Omental fat pad (tissue), 4 donors: ENCODE measurements around the gene B4GALT1. TPM values are rescaled to one million over a fixed set of nuclear protein-coding genes. Genes with fewer than 3 reads are reported as not detected.
"Not testable (repeated sequence)": the region's sequence is repeated elsewhere in the genome, so short reads cannot be mapped to it uniquely, and the experiment has no call there.

Source experiments
- ATAC-seq: fragments of 150-250 bp; one replicate; pipeline ENCODE4 v1.9.1; 2016; ENCODE audit warnings: mild to moderate bottlenecking, moderate library complexity; ENCODE audit not compliant: low FRiP score
- DNase-seq: peaks from one replicate; pipeline ENCODE4 v3.0.0-alpha.2; 2019; ENCODE audit warnings: low spot score
- total RNA-seq, 4 donors: library from RNA; depleted of rRNA; stranded (reverse); fragments of >200 nt; gene quantifications; one replicate each; pipeline ENCODE4 v1.1.0, GENCODE V29; 2016
- TF ChIP-seq, protein P1 (sequence below), 3 donors: fragments of 450-650 bp; IDR thresholded peaks; one replicate each; pipeline ENCODE4 v1.5.1; 2016 to 2017; ENCODE audit warnings: antibody characterized with exemption in 3 of 3, mild to moderate bottlenecking in 3 of 3, moderate library complexity in 2 of 3

The B4GALT1 gene
- total RNA-seq, 4 donors from 2014 or later = 52.5 to 113 (median 72.1) TPM

- no peak for ATAC-seq
- DNase-seq = no peak
- TF ChIP-seq, protein P1, sequence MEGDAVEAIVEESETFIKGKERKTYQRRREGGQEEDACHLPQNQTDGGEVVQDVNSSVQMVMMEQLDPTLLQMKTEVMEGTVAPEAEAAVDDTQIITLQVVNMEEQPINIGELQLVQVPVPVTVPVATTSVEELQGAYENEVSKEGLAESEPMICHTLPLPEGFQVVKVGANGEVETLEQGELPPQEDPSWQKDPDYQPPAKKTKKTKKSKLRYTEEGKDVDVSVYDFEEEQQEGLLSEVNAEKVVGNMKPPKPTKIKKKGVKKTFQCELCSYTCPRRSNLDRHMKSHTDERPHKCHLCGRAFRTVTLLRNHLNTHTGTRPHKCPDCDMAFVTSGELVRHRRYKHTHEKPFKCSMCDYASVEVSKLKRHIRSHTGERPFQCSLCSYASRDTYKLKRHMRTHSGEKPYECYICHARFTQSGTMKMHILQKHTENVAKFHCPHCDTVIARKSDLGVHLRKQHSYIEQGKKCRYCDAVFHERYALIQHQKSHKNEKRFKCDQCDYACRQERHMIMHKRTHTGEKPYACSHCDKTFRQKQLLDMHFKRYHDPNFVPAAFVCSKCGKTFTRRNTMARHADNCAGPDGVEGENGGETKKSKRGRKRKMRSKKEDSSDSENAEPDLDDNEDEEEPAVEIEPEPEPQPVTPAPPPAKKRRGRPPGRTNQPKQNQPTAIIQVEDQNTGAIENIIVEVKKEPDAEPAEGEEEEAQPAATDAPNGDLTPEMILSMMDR (IDR thresholded peaks at IDR 0.05) = no peak
Measured at GRCh38 chr9:33161589-33162132, 5.5 kb downstream of the B4GALT1 start.

DNA sequence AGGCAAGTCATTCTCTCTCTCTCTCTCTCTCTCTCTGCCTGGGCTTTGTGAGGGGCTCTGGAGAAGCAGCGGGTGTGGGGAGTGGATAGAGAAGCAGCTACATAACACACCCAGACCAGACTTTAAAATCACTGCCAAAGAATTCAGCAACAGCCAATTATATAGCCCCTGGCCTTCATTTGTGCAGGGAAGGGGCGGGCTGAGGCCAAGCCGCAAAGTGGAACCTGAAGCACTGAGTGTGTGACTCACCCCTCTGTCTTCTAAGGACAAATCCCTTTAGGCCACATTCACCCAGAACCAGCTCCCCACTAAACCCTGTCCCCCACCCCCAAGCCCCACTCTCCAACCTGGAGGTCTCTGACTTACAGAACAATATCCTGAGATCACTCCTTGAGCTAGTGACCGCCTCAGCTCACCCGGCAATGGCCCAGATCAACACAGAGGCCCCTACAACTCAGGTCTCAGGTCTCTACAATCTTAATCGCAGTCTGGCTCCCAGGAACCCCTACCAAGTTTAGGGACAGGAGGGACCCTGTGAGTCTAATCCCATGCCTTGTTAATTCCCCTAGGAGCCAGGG, 6.0 kb downstream of the B4GALT1 start:
- DNase-seq (no peak), ATAC-seq (peak; percentile 54)
- TF ChIP-seq, protein P1 (IDR thresholded peaks at IDR 0.05) = no peak

DNA sequence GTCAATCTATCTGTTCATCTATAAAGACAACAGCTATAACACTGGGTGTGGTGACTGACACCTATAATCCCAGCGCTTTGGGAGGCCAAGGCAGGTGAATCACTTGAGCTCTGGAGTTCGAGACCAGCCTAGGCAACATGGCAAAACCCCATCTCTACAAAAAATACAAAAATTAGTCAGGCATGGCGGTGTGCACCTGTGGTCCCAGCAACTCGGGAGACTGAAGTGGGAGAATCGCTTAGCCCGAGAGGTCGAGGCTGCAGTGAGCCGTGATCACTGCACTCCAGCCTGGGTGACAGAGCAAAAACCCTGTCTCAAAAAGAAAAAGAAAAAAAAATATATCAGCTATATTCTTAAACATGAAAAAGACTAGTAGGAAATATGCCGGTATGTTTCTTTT, 6.7 kb downstream of the B4GALT1 start:
- not testable (repeated sequence) for ATAC-seq, DNase-seq

GRCh38 chr9:33159777-33160127, 7.4 kb downstream of the B4GALT1 start:
- DNase-seq = no peak
- peak; percentile 33 for ATAC-seq
- TF ChIP-seq, protein P1 (IDR thresholded peaks at IDR 0.05) = no peak

DNA sequence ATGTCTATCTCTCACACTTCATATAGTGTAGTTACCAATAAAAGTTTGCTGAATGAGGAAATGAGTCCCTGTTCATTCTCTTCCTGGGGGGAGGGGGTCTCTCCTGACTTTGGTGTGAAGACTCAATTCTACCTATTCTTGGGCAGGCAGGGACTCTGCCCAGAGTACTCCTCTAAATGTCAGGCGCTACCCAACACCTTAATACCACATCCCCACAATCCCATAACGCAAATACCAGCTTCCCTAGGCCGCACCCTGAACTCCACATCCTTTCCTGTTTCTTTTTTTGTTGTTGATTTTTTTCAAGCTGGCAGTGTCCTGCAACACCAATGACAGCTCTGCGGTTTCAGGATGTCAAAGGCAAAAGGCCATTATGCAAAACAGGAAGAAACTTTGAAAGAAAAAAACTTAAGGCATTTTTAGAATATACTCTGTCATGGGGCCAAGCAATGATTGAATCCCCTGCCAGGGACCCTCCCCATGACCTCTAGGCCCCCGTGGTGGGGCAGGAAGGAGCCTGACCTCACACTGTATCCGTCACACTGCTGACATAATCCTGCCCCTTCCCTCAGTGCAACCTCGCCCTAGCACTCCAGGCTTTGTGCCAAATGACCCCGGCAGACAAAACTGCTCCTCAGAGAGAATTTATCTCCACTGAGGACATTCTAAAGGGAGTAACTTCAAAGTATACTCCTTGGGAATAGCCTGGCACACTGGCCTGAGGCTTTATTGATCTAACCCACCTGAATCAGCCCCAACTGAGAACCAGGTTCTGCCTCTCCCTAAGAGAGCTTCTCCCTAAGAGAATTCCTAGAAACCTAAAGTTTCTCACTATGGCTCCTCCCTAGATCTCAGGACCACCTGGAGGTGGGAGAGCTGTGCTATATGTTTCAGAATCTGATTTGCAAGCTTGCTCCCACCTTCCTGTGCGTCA, 8.0 kb downstream of the B4GALT1 start:
- TF ChIP-seq, protein P1 (IDR thresholded peaks at IDR 0.05) = no peak
- ATAC-seq (peak; percentile 35), DNase-seq (peak; percentile 60)

DNA sequence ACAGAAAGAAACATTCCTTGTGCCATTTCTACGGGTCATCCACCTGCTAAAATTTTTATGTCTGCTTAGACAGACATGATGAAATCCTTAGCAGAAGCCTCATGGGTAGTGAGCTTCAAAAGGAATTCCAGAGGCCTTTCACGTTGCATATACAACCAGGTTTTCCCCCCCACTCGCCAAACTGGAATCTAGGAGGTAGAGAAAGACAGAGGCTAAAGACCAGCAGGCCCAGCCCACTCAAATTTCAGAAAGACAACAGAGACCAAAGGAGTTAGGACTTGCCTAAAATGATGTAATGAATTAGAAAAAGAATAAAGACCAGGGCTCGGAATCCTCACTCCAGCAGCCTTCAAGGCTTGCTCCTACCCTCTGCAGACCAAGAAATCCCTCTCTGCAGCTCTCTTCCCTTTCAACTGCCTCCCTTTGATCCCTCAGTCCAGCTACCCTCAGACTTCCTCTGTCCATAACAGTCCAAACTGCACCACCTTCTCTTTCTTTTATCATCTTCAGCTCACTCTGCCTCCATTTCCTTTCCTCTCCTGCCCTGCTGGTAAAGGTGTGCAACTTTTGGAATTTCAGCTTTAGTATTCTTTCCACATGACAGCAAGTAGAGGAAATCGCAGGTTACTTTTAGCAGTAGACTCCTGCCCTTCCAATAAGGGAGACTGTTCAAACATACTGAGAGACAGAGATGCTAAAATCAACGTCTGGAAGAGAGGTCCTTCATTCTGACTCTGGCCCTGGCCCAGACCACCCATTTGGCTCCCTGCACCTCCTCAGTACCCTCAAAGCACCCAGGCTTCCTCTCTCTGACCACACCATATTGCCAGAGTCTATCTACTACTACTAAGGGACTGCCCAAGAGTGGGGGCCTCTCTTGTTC, 8.9 kb downstream of the B4GALT1 start:
- TF ChIP-seq, protein P1 (IDR thresholded peaks at IDR 0.05) = no peak
- DNase-seq (no peak), ATAC-seq (no peak)

GRCh38 chr9:33155393-33155792, 11.7 kb downstream of the B4GALT1 start:
- ATAC-seq (no peak), DNase-seq (no peak)
- TF ChIP-seq, protein P1 (IDR thresholded peaks at IDR 0.05) = no peak
